OCI-LY1 (cell line): ENCODE results near the gene APOA4.

Experiments used
- CTCF ChIP-seq: fragments of 200-600 bp; sonication (generic), shearing (Covaris generic); IDR thresholded peaks from 2 replicates; pipeline ENCODE4 v1.5.1; 2017; ENCODE audit warnings: mild to moderate bottlenecking, antibody characterized with exemption, low read length, moderate library complexity, mixed read lengths
- EZH2 ChIP-seq: fragments of 200-600 bp; sonication (generic), shearing (Covaris generic); IDR thresholded peaks from 2 replicates; pipeline ENCODE4 v1.8.0; 2017; ENCODE audit warnings: borderline replicate concordance, mixed run types, mild to moderate bottlenecking, antibody characterized with exemption, low read length, moderate library complexity, mixed read lengths

GRCh38 chr11:116859175-116859574, 36.1 kb upstream of the APOA4 start:
- TF ChIP-seq CTCF (no peak), EZH2 (no peak)
